GM12865 (cell line): ENCODE results near the gene CDH4.

Experiments used
- DNase-seq: peaks from one replicate; pipeline ENCODE4 v3.0.0; 2010; ENCODE audit warnings: low read depth
- H3K4me3 ChIP-seq: 2 replicates; pipeline ENCODE4 v1.5.1; 2011; ENCODE audit warnings: mild to moderate bottlenecking, low read depth, low read length, control low read depth
- TF ChIP-seq, protein P1 (sequence below): IDR thresholded peaks from 2 replicates; pipeline ENCODE4 v1.5.1; 2011; ENCODE audit warnings: low read length, control low read depth, low read depth, inconsistent platforms; ENCODE audit not compliant: insufficient read depth; ENCODE audit errors: missing control alignments

CDH4 gene

DNA sequence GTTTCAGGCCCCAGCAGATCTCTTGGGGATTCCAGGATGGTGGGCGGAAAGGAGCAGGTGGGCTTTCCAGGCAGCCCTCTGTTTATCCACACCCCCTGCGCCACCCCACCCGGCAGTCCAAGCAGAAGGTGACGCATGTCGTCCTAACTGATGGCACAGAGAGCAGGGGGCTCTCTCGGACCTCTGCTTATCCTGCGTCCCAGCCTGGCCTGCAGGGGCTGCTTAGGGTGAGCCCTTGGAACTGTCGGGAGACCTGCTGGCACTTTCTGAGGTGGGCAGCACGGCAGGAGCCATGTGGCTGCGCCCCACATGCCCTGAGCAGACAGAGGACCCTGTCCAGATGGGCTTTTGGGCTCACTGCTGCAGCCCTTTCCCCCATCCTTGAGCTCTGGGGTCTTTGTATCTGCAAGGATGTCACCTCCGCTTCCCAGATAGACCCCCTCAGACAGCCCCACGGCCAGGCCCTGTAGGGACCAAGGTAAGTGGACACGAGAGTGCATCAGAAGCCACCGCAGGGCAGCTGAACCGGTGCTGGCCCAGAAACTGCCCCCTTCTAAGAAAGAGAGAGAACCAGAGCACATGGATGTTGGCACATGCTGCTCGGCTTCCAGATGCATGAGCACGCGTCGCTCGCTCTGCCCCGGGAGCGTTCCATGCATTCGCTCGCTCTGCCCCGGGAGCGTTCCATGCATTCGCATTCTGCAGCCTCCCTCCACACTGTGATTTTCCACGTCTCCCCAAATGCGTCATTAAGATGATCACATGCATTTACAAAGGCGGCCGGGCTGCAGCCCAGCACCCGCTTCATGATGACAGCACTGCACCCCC, 566.9 kb downstream of the CDH4 start:
- no peak overlapping the region for H3K4me3 ChIP-seq
- no peak for DNase-seq
- TF ChIP-seq, protein P1, sequence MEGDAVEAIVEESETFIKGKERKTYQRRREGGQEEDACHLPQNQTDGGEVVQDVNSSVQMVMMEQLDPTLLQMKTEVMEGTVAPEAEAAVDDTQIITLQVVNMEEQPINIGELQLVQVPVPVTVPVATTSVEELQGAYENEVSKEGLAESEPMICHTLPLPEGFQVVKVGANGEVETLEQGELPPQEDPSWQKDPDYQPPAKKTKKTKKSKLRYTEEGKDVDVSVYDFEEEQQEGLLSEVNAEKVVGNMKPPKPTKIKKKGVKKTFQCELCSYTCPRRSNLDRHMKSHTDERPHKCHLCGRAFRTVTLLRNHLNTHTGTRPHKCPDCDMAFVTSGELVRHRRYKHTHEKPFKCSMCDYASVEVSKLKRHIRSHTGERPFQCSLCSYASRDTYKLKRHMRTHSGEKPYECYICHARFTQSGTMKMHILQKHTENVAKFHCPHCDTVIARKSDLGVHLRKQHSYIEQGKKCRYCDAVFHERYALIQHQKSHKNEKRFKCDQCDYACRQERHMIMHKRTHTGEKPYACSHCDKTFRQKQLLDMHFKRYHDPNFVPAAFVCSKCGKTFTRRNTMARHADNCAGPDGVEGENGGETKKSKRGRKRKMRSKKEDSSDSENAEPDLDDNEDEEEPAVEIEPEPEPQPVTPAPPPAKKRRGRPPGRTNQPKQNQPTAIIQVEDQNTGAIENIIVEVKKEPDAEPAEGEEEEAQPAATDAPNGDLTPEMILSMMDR = no peak

DNA sequence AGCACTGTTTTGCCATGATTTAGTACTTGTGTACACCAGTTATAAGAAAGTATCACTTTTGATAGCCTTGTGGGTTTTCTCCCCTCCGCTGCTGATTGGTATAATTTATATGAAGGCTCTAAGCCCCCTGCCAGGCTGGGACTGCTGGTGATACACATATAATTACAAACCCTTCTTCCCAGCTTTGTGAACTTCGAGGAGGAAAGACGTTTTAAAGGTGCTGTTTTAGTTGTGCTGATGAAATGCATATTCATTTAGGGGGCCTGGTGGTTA, 567.4 kb downstream of the CDH4 start:
- H3K4me3 ChIP-seq = no peak overlapping the region
- no peak for DNase-seq
- TF ChIP-seq, protein P1 = no peak

DNA sequence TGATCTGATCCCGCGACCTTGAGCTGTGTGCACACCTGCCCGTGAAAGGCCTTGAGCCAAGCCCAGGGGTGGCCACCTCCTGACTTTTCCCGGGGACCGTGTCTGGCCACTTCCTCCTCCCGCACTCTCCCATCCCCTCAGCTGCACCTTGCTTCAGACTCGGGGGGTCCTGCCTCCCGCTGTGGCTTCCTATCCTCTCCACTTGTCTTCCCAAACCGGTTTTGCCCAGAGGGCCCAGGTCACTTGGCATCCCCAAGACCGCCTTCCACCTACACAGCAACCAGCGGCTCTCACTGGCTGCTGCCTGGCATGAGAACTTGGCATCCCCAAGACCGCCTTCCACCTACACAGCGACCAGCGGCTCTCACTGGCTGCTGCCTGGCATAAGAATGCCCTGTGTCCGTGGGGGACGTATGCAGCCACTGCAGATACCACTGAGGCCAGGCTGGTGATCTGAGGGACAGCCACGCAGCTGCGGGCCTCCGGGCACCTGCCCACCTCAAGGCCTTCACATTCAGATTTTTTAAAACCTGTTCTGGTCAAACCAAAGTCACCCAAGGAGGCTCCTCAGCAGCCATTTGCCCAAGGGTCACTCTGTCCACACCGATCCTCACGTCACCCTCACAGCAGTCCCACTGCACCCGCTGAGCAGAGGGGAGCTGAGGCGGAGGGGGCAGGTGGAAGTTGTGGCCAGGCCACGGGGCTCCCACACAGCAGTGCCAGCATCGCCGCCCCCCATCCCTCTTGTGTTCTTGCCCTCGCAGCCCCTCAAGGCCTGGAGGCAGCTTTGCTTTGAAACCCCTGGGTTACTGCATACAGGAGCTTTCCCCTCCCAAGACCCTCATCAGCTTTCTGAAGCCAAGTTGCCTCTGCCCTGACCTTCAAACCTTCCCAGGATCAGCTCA, 568.1 kb downstream of the CDH4 start:
- no peak overlapping the region for H3K4me3 ChIP-seq
- no peak for DNase-seq
- TF ChIP-seq, protein P1 = no peak

DNA sequence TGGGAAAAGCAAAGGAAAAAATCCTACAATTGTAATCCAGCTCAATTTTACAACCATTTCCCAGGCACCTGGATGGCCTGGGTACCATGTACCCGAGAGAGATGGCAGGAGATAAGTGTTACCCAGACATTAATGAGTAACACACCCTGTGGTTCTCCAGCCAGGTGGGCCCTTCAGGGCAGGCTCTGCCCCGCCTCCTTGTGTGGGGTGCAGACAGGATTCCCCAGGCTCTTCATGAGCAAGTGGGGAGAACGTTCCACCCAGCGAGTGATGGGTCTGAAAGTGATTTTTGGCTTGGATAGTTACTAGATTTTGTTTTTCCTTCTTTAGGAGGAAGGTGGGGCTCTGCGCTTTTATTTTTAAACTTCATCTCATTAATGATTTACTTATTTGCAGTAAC, 569.7 kb downstream of the CDH4 start:
- TF ChIP-seq, protein P1 = no peak
- no peak overlapping the region for H3K4me3 ChIP-seq
- DNase-seq = no peak

DNA sequence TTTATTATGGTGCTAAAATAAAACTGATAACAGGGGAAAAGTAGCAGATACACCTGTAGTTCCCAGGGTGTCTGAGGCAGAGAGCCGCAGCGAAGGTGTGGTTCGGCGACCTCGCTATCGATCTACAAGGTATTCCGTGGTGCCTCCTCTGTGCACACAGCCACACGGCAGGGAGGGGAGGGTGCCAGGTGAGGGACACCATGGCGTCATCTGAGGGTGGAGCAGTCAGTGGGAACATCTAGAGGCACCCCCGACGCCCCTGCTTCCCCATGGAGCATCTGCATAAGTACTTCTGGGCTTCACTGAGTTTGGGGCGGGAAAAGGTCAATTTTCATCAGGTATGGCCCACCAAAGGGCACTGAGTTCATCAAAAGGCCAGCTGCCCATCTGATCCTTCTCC, 570.3 kb downstream of the CDH4 start:
- no peak overlapping the region for H3K4me3 ChIP-seq
- TF ChIP-seq, protein P1 = no peak
- DNase-seq = no peak

DNA sequence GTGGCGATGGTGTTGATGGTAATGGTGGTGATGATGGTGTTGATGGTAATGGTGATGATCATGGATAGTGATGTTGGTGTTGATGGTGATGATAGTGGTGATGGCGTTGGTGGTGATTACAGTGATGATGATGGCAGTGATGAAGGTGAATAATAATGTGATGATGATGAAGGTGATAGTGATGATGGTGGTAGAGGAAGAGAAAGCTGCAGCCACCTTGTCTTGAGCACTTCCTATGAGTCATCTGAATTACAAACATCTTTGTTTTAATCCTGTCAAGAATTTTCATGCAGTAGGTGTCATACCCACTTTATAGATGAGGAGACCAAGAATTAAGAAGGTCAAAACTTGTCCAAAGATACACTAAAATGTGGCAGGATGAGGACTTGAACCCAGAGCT, 571.2 kb downstream of the CDH4 start:
- TF ChIP-seq, protein P1 = no peak
- DNase-seq = no peak
- H3K4me3 ChIP-seq = no peak overlapping the region
